Coronary artery (tissue), 2 donors: ENCODE results near the gene NAALADL1.

Source experiments
- DNase-seq: peaks from one replicate; pipeline ENCODE4 v3.0.0-alpha.2; 2017; ENCODE audit warnings: low spot score
- H3K27ac ChIP-seq, 2 donors: fragments of 200-600 bp; sonication (generic); one replicate each; pipeline ENCODE4 v1.5.1; 2016 to 2019
- H3K4me3 ChIP-seq: fragments of 200-600 bp; sonication (generic); 2 replicates; pipeline ENCODE4 v1.5.1; 2016; ENCODE audit warnings: mild to moderate bottlenecking, moderate library complexity
- CTCF ChIP-seq: fragments of 200-600 bp; sonication (generic); IDR thresholded peaks from one replicate; pipeline ENCODE4 v1.5.1; 2019; ENCODE audit warnings: antibody characterized with exemption

NAALADL1 gene

GRCh38 chr11:65083134-65083833 lies 24.9 kb upstream of the NAALADL1 start:
- TF ChIP-seq CTCF, result no peak
- peak overlapping the region; percentile 94 to 97 for H3K27ac ChIP-seq
- H3K4me3 ChIP-seq, result peak overlapping the region; percentile 85
- no peak for DNase-seq

- TF ChIP-seq CTCF, result no peak
- no peak overlapping the region for H3K4me3 ChIP-seq
- DNase-seq, result no peak
- H3K27ac ChIP-seq, result no peak overlapping the region
Observed at GRCh38 chr11:65078786-65079342, 20.5 kb upstream of the NAALADL1 start.

- Histone ChIP-seq H3K4me3 (no peak overlapping the region), H3K27ac (no peak overlapping the region)
- TF ChIP-seq CTCF, result no peak
- no peak for DNase-seq
Observed at GRCh38 chr11:65078151-65078550, 19.8 kb upstream of the NAALADL1 start.

GRCh38 chr11:65077451-65077850 lies 19.1 kb upstream of the NAALADL1 start:
- no peak for TF ChIP-seq CTCF
- Histone ChIP-seq H3K27ac (no peak overlapping the region), H3K4me3 (no peak overlapping the region)
- DNase-seq, result no peak

GRCh38 chr11:65072631-65072966 lies 14.2 kb upstream of the NAALADL1 start:
- Histone ChIP-seq H3K27ac (no peak overlapping the region), H3K4me3 (no peak overlapping the region)
- no peak for DNase-seq
- TF ChIP-seq CTCF, result no peak

GRCh38 chr11:65071907-65072630 lies 13.7 kb upstream of the NAALADL1 start:
- H3K4me3 ChIP-seq, result no peak overlapping the region
- no peak overlapping the region for H3K27ac ChIP-seq
- no peak for DNase-seq
- no peak for TF ChIP-seq CTCF

GRCh38 chr11:65069217-65069616 lies 10.9 kb upstream of the NAALADL1 start:
- Histone ChIP-seq H3K27ac (no peak overlapping the region), H3K4me3 (no peak overlapping the region)
- no peak for TF ChIP-seq CTCF
- DNase-seq, result no peak
